H1 (cell line): Measurements from ENCODE around the gene CNTNAP1.

ENCODE experiments used
- CBX5 ChIP-seq: fragments of 300-800, 300-1000 bp; sonication (generic); IDR thresholded peaks from 2 replicates; pipeline ENCODE4 v1.7.1; 2016; ENCODE audit warnings: antibody characterized with exemption, low read length, low read depth
- EZH2 ChIP-seq: fragments of 200-600 bp; sonication (generic); IDR thresholded peaks from 2 replicates; pipeline ENCODE4 v1.7.1; 2012; ENCODE audit warnings: low read depth, mild to moderate bottlenecking, moderate library complexity, low read length, inconsistent platforms; ENCODE audit not compliant: severe bottlenecking
- POLR2A ChIP-seq, 2 experiments: IDR thresholded peaks; 1 replicate in 1 of 2; 2 replicates in 1 of 2; pipeline ENCODE4 v1.6.1; 2011; ENCODE audit warnings: low read depth in 2 of 2, low read length in 2 of 2, mild to moderate bottlenecking in 2 of 2; ENCODE audit errors: control extremely low read depth in 1 of 2
- RBBP5 ChIP-seq: IDR thresholded peaks from 2 replicates; pipeline ENCODE4 v1.7.1; 2012; ENCODE audit warnings: low read depth, mild to moderate bottlenecking, inconsistent platforms, low read length, moderate library complexity, borderline replicate concordance
- RFX5 ChIP-seq: IDR thresholded peaks from 2 replicates; pipeline ENCODE4 v1.6.1; 2011; ENCODE audit warnings: low read depth, low read length, improper control_type of control experiment, borderline replicate concordance
- YY1 ChIP-seq: IDR thresholded peaks from 2 replicates; pipeline ENCODE4 v1.6.1; 2011; ENCODE audit warnings: low read depth, mild to moderate bottlenecking, low read length
- ZNF274 ChIP-seq: IDR thresholded peaks from 2 replicates; pipeline ENCODE4 v1.7.0; 2012; ENCODE audit warnings: low read length, borderline replicate concordance; ENCODE audit errors: extremely low read depth
- TF ChIP-seq, protein P1 (sequence below): IDR thresholded peaks from 2 replicates; pipeline ENCODE4 v1.6.1; 2012; ENCODE audit warnings: low read length, inconsistent platforms
- TF ChIP-seq, protein P2 (sequence below): IDR thresholded peaks from 2 replicates; pipeline ENCODE4 v1.6.1; 2012; ENCODE audit warnings: inconsistent platforms
- TF ChIP-seq, protein P3 (sequence below), 3 experiments: IDR thresholded peaks; 1 replicate in 2 of 3; 2 replicates in 1 of 3; pipeline versions ENCODE4 v1.5.1 to v1.6.1; 2011; ENCODE audit warnings: low read length in 3 of 3, mild to moderate bottlenecking in 3 of 3, inconsistent platforms in 2 of 3, low read depth in 1 of 3, moderate library complexity in 1 of 3; ENCODE audit not compliant: insufficient read depth in 1 of 3; ENCODE audit errors: control extremely low read depth in 1 of 3

DNA sequence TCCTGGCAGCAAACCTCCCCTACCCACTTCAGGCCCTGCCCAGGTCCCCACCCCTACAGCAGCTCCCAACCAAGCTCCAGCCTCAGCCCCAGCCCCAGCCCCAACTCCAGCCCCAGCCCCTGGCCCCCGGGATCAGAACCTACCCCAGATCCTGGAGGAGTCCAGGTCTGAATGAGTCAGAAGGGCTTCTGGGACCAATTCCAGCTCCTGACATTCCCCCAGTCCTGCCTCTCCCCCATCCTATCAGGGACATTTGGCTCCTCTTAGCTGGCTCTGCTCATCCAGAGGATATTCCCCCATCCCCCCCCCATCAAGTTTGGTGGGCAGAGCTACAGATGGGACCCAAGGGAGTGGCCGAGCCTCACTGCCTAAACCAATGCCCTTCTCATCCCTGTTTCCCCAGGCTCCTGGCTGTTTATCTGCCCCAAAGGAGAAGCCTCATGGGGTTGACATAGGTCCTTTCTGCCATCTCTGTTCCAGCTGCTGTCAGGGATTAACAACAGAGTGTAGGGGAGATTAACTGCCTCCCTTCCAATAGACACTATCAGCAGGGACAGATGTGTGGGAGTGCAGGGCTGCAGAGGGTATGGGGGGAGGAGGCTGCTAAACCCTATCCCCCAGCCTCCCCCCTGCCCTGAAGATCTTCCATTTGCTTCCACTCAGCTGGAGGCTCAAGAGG lies 16.5 kb downstream of the CNTNAP1 start:
- TF ChIP-seq CBX5 (no peak), RBBP5 (no peak), POLR2A (IDR thresholded peaks at IDR 0.05; ENCODE audit: control extremely low read depth in 1 of 2, low read depth in 2 of 2, low read length in 2 of 2) (no peak), RFX5 (no peak), YY1 (no peak), ZNF274 (no peak), EZH2 (no peak)
- TF ChIP-seq, protein P1, sequence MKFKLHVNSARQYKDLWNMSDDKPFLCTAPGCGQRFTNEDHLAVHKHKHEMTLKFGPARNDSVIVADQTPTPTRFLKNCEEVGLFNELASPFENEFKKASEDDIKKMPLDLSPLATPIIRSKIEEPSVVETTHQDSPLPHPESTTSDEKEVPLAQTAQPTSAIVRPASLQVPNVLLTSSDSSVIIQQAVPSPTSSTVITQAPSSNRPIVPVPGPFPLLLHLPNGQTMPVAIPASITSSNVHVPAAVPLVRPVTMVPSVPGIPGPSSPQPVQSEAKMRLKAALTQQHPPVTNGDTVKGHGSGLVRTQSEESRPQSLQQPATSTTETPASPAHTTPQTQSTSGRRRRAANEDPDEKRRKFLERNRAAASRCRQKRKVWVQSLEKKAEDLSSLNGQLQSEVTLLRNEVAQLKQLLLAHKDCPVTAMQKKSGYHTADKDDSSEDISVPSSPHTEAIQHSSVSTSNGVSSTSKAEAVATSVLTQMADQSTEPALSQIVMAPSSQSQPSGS = no peak
- TF ChIP-seq, protein P2, sequence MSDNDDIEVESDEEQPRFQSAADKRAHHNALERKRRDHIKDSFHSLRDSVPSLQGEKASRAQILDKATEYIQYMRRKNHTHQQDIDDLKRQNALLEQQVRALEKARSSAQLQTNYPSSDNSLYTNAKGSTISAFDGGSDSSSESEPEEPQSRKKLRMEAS = no peak
- TF ChIP-seq, protein P3, sequence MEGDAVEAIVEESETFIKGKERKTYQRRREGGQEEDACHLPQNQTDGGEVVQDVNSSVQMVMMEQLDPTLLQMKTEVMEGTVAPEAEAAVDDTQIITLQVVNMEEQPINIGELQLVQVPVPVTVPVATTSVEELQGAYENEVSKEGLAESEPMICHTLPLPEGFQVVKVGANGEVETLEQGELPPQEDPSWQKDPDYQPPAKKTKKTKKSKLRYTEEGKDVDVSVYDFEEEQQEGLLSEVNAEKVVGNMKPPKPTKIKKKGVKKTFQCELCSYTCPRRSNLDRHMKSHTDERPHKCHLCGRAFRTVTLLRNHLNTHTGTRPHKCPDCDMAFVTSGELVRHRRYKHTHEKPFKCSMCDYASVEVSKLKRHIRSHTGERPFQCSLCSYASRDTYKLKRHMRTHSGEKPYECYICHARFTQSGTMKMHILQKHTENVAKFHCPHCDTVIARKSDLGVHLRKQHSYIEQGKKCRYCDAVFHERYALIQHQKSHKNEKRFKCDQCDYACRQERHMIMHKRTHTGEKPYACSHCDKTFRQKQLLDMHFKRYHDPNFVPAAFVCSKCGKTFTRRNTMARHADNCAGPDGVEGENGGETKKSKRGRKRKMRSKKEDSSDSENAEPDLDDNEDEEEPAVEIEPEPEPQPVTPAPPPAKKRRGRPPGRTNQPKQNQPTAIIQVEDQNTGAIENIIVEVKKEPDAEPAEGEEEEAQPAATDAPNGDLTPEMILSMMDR (IDR thresholded peaks at IDR 0.05; ENCODE audit: control extremely low read depth in 1 of 3, insufficient read depth in 1 of 3, low read depth in 1 of 3, low read length in 3 of 3) = no peak
